ENCODE data around the gene RECK.

RECK gene

GRCh38 chr9:36088020-36088419 lies 51.3 kb downstream of the RECK start:
- no peak for DNase-seq (ENCODE audit: low read depth)

GRCh38 chr9:36091026-36091953 lies 54.6 kb downstream of the RECK start:
- DNase-seq (ENCODE audit: low read depth), result peak; percentile 46
- TF ChIP-seq CTCF (conservative IDR thresholded peaks at IDR 0.05; ENCODE audit: low read depth, low read length), result no peak
- no peak overlapping the region for H3K4me3 ChIP-seq (ENCODE audit: low read length)

More at GRCh38 chr9:36088020-36088419, 51.3 kb downstream of the RECK start:
- no peak for TF ChIP-seq CTCF (conservative IDR thresholded peaks at IDR 0.05; ENCODE audit: low read depth, low read length)
- H3K4me3 ChIP-seq (ENCODE audit: low read length), result no peak overlapping the region

- H3K4me3 ChIP-seq (ENCODE audit: low read length), result no peak overlapping the region
- no peak for DNase-seq (ENCODE audit: low read depth)
- no peak for TF ChIP-seq CTCF (conservative IDR thresholded peaks at IDR 0.05; ENCODE audit: low read depth, low read length)
Measured at GRCh38 chr9:36092014-36092413, 55.3 kb downstream of the RECK start.

- no peak for TF ChIP-seq CTCF (conservative IDR thresholded peaks at IDR 0.05; ENCODE audit: low read depth, low read length)
- no peak overlapping the region for H3K4me3 ChIP-seq (ENCODE audit: low read length)
Measured at GRCh38 chr9:36092509-36093215, 55.9 kb downstream of the RECK start.

GRCh38 chr9:36093384-36093783 lies 56.7 kb downstream of the RECK start:
- no peak overlapping the region for H3K4me3 ChIP-seq (ENCODE audit: low read length)
- no peak for TF ChIP-seq CTCF (conservative IDR thresholded peaks at IDR 0.05; ENCODE audit: low read depth, low read length)
- no peak for DNase-seq (ENCODE audit: low read depth)

More at GRCh38 chr9:36092509-36093215, 55.9 kb downstream of the RECK start:
- no peak for DNase-seq (ENCODE audit: low read depth)

GRCh38 chr9:36099718-36100117 lies 63.0 kb downstream of the RECK start:
- DNase-seq (ENCODE audit: low read depth), result no peak
- H3K4me3 ChIP-seq (ENCODE audit: low read length), result no peak overlapping the region
- TF ChIP-seq CTCF (conservative IDR thresholded peaks at IDR 0.05; ENCODE audit: low read depth, low read length), result no peak
